Measurements from ENCODE around the gene RAB6A. TPM values are rescaled to one million over a fixed set of nuclear protein-coding genes. Genes with fewer than 3 reads are reported as not detected.
"Not testable (repeated sequence)": the region's sequence is repeated elsewhere in the genome, so short reads cannot be mapped to it uniquely, and the experiment has no call there.

The RAB6A gene
- total RNA-seq, 2 donors from 2014 or later = 94.7 to 104 TPM

DNA sequence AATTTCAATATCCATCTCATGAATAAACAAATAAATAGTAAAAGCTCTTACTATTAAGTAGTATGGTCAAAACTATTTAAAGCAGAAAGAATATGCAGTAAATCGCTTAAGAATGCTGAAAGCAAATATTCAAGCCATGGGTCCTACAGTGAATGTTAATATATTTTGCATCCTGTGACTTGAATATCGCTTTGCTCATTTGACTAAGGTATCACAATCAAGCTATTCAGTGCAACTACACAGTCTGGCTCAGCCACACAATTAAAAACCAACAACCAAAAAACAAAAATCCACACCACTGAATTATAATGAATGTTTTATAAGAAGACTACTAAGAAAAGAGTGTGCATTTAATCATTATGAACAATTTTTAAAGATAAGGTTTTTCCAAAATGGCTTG, 45.3 kb downstream of the RAB6A start:
- H3K9me3 ChIP-seq = no peaks in the 10 kb centered on the region
- H3K4me3 ChIP-seq = no peak overlapping the region
- peaks cover 0 to 12% of the 10 kb centered on the region in 2 donors for H3K4me1 ChIP-seq
- DNase-seq (ENCODE audit: low spot score) = no peak
- H3K27ac ChIP-seq = no peak overlapping the region
- H3K36me3 ChIP-seq = peaks cover 23% of the 10 kb centered on the region
- no peak for TF ChIP-seq CTCF (IDR thresholded peaks at IDR 0.05)
- H3K27me3 ChIP-seq = no peaks in the 10 kb centered on the region

DNA sequence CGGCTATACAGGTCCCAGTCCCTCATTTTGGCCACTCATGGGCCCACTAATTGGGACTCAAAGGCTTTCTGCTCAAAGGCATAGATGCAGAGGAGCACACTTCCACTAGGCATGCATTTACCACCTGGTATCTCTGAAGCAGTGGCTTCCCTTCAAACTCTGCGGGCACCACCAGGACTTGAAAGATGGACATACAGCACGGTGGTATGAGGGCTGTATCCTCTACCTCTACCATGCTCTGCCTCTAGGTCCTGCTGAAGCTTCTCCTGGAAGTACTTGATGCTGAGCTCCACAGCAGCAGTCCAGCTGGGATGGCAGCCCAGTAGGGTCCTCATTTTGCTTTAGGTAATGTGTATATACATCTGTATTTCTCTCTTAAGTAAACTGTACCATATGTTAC, 49.9 kb downstream of the RAB6A start:
- Histone ChIP-seq H3K4me1 (no peaks in the 10 kb centered on the region), H3K36me3 (peaks cover 16% of the 10 kb centered on the region), H3K27me3 (no peaks in the 10 kb centered on the region), H3K4me3 (no peak overlapping the region), H3K27ac (no peak overlapping the region), H3K9me3 (no peaks in the 10 kb centered on the region)
- DNase-seq (ENCODE audit: low spot score) = no peak
- no peak for TF ChIP-seq CTCF (IDR thresholded peaks at IDR 0.05)

GRCh38 chr11:73705053-73705452, 55.8 kb downstream of the RAB6A start:
- TF ChIP-seq CTCF (IDR thresholded peaks at IDR 0.05) = no peak
- DNase-seq (ENCODE audit: low spot score) = no peak
- no peak overlapping the region for H3K4me3 ChIP-seq
- no peaks in the 10 kb centered on the region for H3K27me3 ChIP-seq
- no peaks in the 10 kb centered on the region for H3K9me3 ChIP-seq
- peaks cover 66% of the 10 kb centered on the region for H3K36me3 ChIP-seq
- H3K27ac ChIP-seq = no peak overlapping the region
- H3K4me1 ChIP-seq = no peaks in the 10 kb centered on the region

GRCh38 chr11:73693899-73694525, 66.9 kb downstream of the RAB6A start:
- Histone ChIP-seq H3K27ac (no peak overlapping the region), H3K4me1 (no peaks in the 10 kb centered on the region), H3K36me3 (peaks cover 14% of the 10 kb centered on the region), H3K9me3 (no peaks in the 10 kb centered on the region), H3K27me3 (no peaks in the 10 kb centered on the region), H3K4me3 (no peak overlapping the region)
- no peak for TF ChIP-seq CTCF (IDR thresholded peaks at IDR 0.05)
- no peak for DNase-seq (ENCODE audit: low spot score)

GRCh38 chr11:73680687-73681086, 80.2 kb downstream of the RAB6A start:
- Histone ChIP-seq H3K27ac (no peak overlapping the region), H3K36me3 (peaks cover 27% of the 10 kb centered on the region), H3K4me1 (no peaks in the 10 kb centered on the region), H3K27me3 (no peaks in the 10 kb centered on the region), H3K4me3 (no peak overlapping the region), H3K9me3 (no peaks in the 10 kb centered on the region)
- no peak for DNase-seq (ENCODE audit: low spot score)
- no peak for TF ChIP-seq CTCF (IDR thresholded peaks at IDR 0.05)

GRCh38 chr11:73676552-73676951, 84.3 kb downstream of the RAB6A start:
- not testable (repeated sequence) for DNase-seq (ENCODE audit: low spot score); H3K4me1 ChIP-seq; H3K27me3 ChIP-seq; H3K27ac ChIP-seq; H3K4me3 ChIP-seq; H3K9me3 ChIP-seq
- H3K36me3 ChIP-seq = peaks cover 27% of the 10 kb centered on the region

All from right atrium auricular region (tissue), 2 donors.